Stomach (tissue), 9 donors: ENCODE measurements around the gene REEP6. TPM values are rescaled to one million over a fixed set of nuclear protein-coding genes. Genes with fewer than 3 reads are reported as not detected.
"Not testable (repeated sequence)": the region's sequence is repeated elsewhere in the genome, so short reads cannot be mapped to it uniquely, and the experiment has no call there.

Source experiments
- DNase-seq, 2 donors: peaks; one replicate each; pipeline versions ENCODE4 v3.0.0 to v3.0.0-alpha.2; 2013 to 2019
- H3K27ac ChIP-seq, 5 donors: fragments of 200-600 bp in 4 of 5; sonication (generic) in 4 of 5; one replicate each; pipeline ENCODE4 v1.5.1; 2013 to 2019; ENCODE audit warnings: mild to moderate bottlenecking in 1 of 5, moderate library complexity in 1 of 5
- H3K27me3 ChIP-seq, 3 donors: fragments of 200-600 bp; sonication (generic); one replicate each; pipeline ENCODE4 v1.5.1; 2017 to 2019; ENCODE audit warnings: mixed run types in 1 of 3
- H3K36me3 ChIP-seq, 4 donors: fragments of 200-600 bp; sonication (generic); 1 replicate in 3 of 4; 2 replicates in 1 of 4; pipeline ENCODE4 v1.5.1; 2016 to 2019
- H3K4me1 ChIP-seq, 4 donors: fragments of 200-600 bp; sonication (generic); one replicate each; pipeline ENCODE4 v1.5.1; 2016 to 2019
- H3K4me3 ChIP-seq, 4 donors: fragments of 200-600 bp; sonication (generic) in 3 of 4; one replicate each; pipeline ENCODE4 v1.5.1; 2016 to 2019; ENCODE audit warnings: mild to moderate bottlenecking in 1 of 4
- H3K9me3 ChIP-seq, 4 donors: fragments of 200-600 bp; sonication (generic); one replicate each; pipeline ENCODE4 v1.5.1; 2016 to 2019
- EP300 ChIP-seq: sonication (generic); formaldehyde crosslinking; IDR thresholded peaks from one replicate; pipeline ENCODE4 v1.6.1; 2017; ENCODE audit warnings: antibody characterized with exemption
- POLR2A ChIP-seq, 4 donors: fragments of 450-650 bp; IDR thresholded peaks; one replicate each; pipeline ENCODE4 v1.6.1; 2016; ENCODE audit warnings: antibody characterized with exemption in 4 of 4, control low read depth in 2 of 4, mild to moderate bottlenecking in 1 of 4, moderate library complexity in 1 of 4
- POLR2AphosphoS5 ChIP-seq, 3 donors: sonication (generic); formaldehyde crosslinking; IDR thresholded peaks; one replicate each; pipeline ENCODE4 v1.6.1; 2016; ENCODE audit warnings: antibody characterized with exemption in 3 of 3
- WGBS, 5 donors: extraction: QIAGEN DNeasy Blood & Tissue Kit in 3 of 5; methylation state at CpG; one replicate each; pipeline versions ENCODE4 v1.1.5 to v1.1.7; 2013 to 2018; 5-methylcytosine and 5-hydroxymethylcytosine counted together
- intact Hi-C: fragments of 100-400 bp; cut with DNase I; formaldehyde crosslinking; loops from one replicate; pipeline ENCODE4 v1.15.1; 2023; ENCODE audit warnings: low total_unique reads
- polyA plus RNA-seq, 3 donors: library from polyadenylated mRNA; stranded (reverse); fragments of 200-250 nt; gene quantifications; one replicate each; pipeline ENCODE4 v1.2.3, GENCODE V29; 2013
- total RNA-seq, 5 donors: library from RNA; depleted of rRNA; stranded (reverse); fragments of >200 nt; gene quantifications; one replicate each; pipeline versions ENCODE4 v1.1.0 to v1.2.3, GENCODE V29; 2014 to 2016
- TF ChIP-seq, protein P1 (sequence below), 7 experiments: fragments of 450-650 bp in 4 of 7; fragments of 200-600 bp in 3 of 7; sonication (generic) in 3 of 7; IDR thresholded peaks; one replicate each; pipeline ENCODE4 v1.5.1; 2016 to 2019; ENCODE audit warnings: antibody characterized with exemption in 7 of 7, control low read depth in 2 of 7, mild to moderate bottlenecking in 1 of 7
- donor health status: healthy with polysubstance abuse.
- donor health status: Bipolar disorder and iron deficiency.
- donor health status: healthy.

The REEP6 gene
- total and polyA plus RNA-seq, 8 donors: 3.5 to 24.3 (median 6.1) TPM; not detected in 3

DNA sequence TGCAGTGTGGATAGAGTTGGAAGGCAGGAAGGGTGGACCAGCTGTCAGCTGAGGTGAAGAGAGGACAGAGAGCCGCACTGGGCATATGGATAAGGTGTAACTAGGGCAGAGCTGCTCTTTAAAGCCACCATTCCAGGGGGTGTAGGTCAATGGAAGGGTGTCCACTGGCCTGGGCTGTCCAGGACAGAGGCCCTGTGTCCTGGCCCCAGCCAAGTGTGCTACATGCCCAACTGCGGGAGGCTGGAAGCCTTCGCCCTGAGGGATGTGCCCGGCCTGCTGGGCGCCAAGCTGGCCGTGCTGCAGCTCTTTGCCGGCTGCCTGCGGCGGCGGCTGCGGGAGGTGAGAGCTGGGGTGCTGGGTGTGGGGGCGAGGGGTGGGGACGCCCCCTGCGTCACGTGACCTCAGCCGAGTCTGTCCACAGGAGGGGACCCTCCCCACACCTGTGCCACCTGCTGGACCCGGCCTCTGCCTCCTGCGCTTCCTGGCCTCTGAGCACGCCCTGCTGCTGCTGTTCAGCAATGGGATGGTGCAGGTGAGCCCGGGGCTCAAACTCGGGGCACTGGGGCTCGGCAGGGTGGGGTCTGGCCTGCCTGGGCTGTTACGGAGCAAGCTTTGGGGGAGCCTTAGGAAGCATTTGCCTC is 42.6 kb downstream of the REEP6 start:
- TF ChIP-seq POLR2A (IDR thresholded peaks at IDR 0.05) (no peak), EP300 (no peak), POLR2AphosphoS5 (IDR thresholded peaks at IDR 0.05) (no peak)
- TF ChIP-seq, protein P1, sequence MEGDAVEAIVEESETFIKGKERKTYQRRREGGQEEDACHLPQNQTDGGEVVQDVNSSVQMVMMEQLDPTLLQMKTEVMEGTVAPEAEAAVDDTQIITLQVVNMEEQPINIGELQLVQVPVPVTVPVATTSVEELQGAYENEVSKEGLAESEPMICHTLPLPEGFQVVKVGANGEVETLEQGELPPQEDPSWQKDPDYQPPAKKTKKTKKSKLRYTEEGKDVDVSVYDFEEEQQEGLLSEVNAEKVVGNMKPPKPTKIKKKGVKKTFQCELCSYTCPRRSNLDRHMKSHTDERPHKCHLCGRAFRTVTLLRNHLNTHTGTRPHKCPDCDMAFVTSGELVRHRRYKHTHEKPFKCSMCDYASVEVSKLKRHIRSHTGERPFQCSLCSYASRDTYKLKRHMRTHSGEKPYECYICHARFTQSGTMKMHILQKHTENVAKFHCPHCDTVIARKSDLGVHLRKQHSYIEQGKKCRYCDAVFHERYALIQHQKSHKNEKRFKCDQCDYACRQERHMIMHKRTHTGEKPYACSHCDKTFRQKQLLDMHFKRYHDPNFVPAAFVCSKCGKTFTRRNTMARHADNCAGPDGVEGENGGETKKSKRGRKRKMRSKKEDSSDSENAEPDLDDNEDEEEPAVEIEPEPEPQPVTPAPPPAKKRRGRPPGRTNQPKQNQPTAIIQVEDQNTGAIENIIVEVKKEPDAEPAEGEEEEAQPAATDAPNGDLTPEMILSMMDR (IDR thresholded peaks at IDR 0.05): no peak
- no peak for DNase-seq
- H3K36me3 ChIP-seq: no peaks in the 10 kb centered on the region
- H3K27me3 ChIP-seq: peaks cover 0 to 85% (median 31%) of the 10 kb centered on the region in 3 donors
- intact Hi-C loops: no loop called here
- H3K4me1 ChIP-seq: no peaks in the 10 kb centered on the region
- no peaks in the 10 kb centered on the region for H3K9me3 ChIP-seq
- 56 to 84% (median 70%) methylated on average over 12 to 23 of the region's 23 CpGs for WGBS, 5 donors
- no peak overlapping the region for H3K4me3 ChIP-seq
- H3K27ac ChIP-seq: no peak overlapping the region

DNA sequence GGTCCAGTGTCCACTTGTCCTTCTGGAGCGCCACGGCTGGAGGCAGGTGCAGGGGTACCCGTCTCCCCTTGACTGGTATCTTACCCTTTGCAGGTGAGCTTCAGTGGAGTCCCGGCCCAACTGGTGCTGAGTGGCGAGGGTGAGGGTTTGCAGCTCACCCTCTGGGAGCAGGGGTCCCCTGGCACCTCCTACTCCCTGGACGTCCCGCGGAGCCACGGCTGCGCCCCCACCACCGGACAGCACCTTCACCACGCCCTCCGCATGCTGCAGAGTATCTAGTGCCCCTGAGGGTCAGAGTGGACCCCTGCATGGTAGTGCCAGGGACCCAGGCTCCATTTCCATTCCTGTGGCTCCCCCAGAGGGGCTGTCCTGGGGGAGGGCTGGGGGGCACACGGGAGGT is 44.0 kb downstream of the REEP6 start:
- intact Hi-C loops: no loop called here
- Histone ChIP-seq H3K27me3 (peaks cover 0 to 82% (median 20%) of the 10 kb centered on the region in 3 donors), H3K36me3 (no peaks in the 10 kb centered on the region), H3K4me1 (peaks cover 0 to 3% (median 0%) of the 10 kb centered on the region in 4 donors), H3K27ac (no peak overlapping the region), H3K9me3 (no peaks in the 10 kb centered on the region), H3K4me3 (no peak overlapping the region)
- no peak for TF ChIP-seq EP300
- TF ChIP-seq POLR2A (IDR thresholded peaks at IDR 0.05): no peak
- TF ChIP-seq POLR2AphosphoS5 (IDR thresholded peaks at IDR 0.05): no peak
- TF ChIP-seq, protein P1 (IDR thresholded peaks at IDR 0.05): no peak
- DNase-seq: no peak
- 77 to 87% (median 85%) methylated on average over 3 to 14 of the region's 14 CpGs for WGBS, 5 donors

DNA sequence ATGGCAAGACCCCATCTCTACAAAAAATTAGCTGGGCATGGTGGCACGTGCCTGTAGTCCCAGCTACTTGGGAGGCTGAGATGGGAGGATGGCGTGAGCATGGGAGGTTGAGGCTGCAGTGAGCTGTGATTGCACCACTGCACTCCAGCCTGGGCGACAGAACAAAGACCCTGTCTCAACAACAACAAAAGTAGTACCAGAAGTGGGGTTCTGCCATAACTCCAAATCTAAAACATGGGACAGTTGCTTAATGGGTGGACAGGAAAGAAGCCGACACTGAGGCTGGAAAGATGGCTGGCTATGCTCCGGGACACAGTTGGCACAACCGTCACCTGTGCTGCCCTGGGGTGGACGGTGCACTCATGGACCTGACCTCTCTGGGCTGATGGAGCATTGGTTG is 44.7 kb downstream of the REEP6 start:
- H3K9me3 ChIP-seq, H3K4me1 ChIP-seq, DNase-seq, intact Hi-C loops, H3K36me3 ChIP-seq, H3K4me3 ChIP-seq, H3K27ac ChIP-seq: not testable (repeated sequence)
- 88 to 96% (median 93%) methylated on average over 7 of the region's 7 CpGs for WGBS, 5 donors
- peaks cover 0 to 84% (median 25%) of the 10 kb centered on the region in 3 donors for H3K27me3 ChIP-seq

DNA sequence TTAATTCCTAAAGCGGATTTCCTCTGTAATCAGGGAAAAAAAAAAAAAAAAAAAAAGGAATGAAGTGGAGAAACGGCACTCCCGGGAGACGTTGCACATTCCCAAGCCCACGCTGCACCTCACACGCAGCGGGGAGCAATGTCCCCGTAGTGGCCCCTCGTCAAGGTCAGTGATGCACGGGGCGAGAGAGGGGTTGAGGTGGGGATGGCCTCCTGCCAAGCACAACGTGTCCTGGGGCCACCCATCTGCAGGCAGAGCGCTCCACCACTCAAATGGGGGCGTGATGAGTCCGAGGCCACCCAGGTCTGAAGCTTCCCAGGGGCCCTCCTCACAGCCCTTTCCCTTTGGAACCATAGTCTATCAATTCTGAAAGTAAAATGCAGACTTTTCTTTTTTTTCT is 48.0 kb downstream of the REEP6 start:
- TF ChIP-seq, protein P1 (IDR thresholded peaks at IDR 0.05): no peak
- no peak for TF ChIP-seq EP300
- no peak for TF ChIP-seq POLR2AphosphoS5 (IDR thresholded peaks at IDR 0.05)
- TF ChIP-seq POLR2A (IDR thresholded peaks at IDR 0.05): no peak
- intact Hi-C loops: no loop called here
- no peak overlapping the region for H3K4me3 ChIP-seq
- H3K36me3 ChIP-seq: no peaks in the 10 kb centered on the region
- peaks cover 0 to 12% (median 4%) of the 10 kb centered on the region in 4 donors for H3K4me1 ChIP-seq
- no peak for DNase-seq
- no peak overlapping the region for H3K27ac ChIP-seq
- H3K27me3 ChIP-seq: peaks cover 0 to 82% (median 18%) of the 10 kb centered on the region in 3 donors
- no peaks in the 10 kb centered on the region for H3K9me3 ChIP-seq
- WGBS, 5 donors: 28 to 42% (median 34%) methylated on average over 15 of the region's 15 CpGs

DNA sequence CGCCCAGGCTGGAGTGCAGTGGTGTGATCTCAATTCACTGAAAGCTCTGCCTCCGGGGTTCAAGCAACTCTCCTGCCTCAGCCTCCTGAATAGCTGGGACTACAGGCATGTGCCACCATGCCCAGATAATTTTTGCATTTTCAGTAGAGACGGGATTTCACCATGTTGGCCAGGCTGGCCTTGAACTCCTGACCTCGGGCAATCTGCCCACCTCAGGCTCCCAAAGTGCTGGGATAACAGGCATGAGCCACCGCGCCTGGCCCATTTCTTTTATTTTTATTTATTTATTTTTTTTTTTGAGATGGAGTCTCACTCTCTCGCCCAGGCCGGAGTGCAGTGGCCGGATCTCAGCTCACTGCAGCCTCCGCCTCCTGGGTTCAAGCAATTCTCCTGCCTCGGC is 48.8 kb downstream of the REEP6 start:
- Histone ChIP-seq H3K4me1 (peaks cover 0 to 12% (median 4%) of the 10 kb centered on the region in 4 donors), H3K27me3 (peaks cover 0 to 86% (median 18%) of the 10 kb centered on the region in 3 donors)
- H3K9me3 ChIP-seq, DNase-seq, H3K27ac ChIP-seq, intact Hi-C loops, H3K36me3 ChIP-seq, H3K4me3 ChIP-seq: not testable (repeated sequence)
- WGBS, 5 donors: 84 to 91% (median 89%) methylated on average over 10 to 11 of the region's 11 CpGs
